HuH-7.5 (cell line): Measurements from ENCODE around the gene OSER1.

Experiments used
- DNase-seq: peaks from one replicate; pipeline ENCODE4 v3.0.0; 2011; ENCODE audit warnings: low spot score

Gene OSER1

GRCh38 chr20:44173846-44174245 is 36.7 kb downstream of the OSER1 start:
- DNase-seq, result no peak

- no peak for DNase-seq
These were observed 37.5 kb downstream of the OSER1 start for GRCh38 chr20:44173116-44173515.

- DNase-seq, result no peak
These were observed 38.0 kb downstream of the OSER1 start for GRCh38 chr20:44172572-44172950.

GRCh38 chr20:44171775-44172571 is 38.6 kb downstream of the OSER1 start:
- no peak for DNase-seq

- DNase-seq, result no peak
These were observed 39.7 kb downstream of the OSER1 start for GRCh38 chr20:44170816-44171410.

GRCh38 chr20:44167736-44168135 is 42.8 kb downstream of the OSER1 start:
- DNase-seq, result no peak

- DNase-seq, result no peak
These were observed 44.1 kb downstream of the OSER1 start for GRCh38 chr20:44166477-44166876.

- no peak for DNase-seq
These were observed 44.6 kb downstream of the OSER1 start for GRCh38 chr20:44166008-44166407.

GRCh38 chr20:44160133-44160532 is 50.4 kb downstream of the OSER1 start:
- no peak for DNase-seq

- DNase-seq, result no peak
These were observed 50.9 kb downstream of the OSER1 start for GRCh38 chr20:44159711-44160110.

GRCh38 chr20:44159125-44159524 is 51.4 kb downstream of the OSER1 start:
- no peak for DNase-seq

GRCh38 chr20:44157061-44157460 is 53.5 kb downstream of the OSER1 start:
- no peak for DNase-seq

- DNase-seq, result no peak
These were observed 56.0 kb downstream of the OSER1 start for GRCh38 chr20:44154521-44155001.

- DNase-seq, result no peak
These were observed 56.9 kb downstream of the OSER1 start for GRCh38 chr20:44153636-44154043.

- DNase-seq, result no peak
These were observed 58.8 kb downstream of the OSER1 start for GRCh38 chr20:44151621-44152416.

- no peak for DNase-seq
These were observed 64.3 kb downstream of the OSER1 start for GRCh38 chr20:44146272-44146671.
